Measurements from ENCODE around the gene PDE11A.

DNA sequence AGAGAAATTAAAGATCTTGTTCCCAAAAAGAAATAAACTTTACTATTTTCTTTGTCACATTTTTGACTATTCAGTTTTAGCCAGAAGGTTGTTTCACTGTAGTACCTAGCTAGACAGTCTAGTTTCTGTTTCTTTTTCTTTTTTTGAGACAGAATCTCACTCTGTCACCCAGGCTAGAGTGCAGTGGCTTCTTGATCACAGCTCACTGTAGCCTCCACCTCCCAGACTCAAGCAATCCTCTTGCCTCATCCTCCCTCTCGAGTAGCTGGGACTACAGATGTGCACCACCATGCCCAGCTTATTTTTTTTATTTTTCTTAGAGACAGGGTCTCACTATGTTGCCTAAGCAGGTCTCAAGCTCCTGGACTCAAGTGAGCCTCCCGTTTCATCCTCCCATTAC is 41.9 kb upstream of the PDE11A start:
- TF ChIP-seq, protein P1, sequence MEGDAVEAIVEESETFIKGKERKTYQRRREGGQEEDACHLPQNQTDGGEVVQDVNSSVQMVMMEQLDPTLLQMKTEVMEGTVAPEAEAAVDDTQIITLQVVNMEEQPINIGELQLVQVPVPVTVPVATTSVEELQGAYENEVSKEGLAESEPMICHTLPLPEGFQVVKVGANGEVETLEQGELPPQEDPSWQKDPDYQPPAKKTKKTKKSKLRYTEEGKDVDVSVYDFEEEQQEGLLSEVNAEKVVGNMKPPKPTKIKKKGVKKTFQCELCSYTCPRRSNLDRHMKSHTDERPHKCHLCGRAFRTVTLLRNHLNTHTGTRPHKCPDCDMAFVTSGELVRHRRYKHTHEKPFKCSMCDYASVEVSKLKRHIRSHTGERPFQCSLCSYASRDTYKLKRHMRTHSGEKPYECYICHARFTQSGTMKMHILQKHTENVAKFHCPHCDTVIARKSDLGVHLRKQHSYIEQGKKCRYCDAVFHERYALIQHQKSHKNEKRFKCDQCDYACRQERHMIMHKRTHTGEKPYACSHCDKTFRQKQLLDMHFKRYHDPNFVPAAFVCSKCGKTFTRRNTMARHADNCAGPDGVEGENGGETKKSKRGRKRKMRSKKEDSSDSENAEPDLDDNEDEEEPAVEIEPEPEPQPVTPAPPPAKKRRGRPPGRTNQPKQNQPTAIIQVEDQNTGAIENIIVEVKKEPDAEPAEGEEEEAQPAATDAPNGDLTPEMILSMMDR (IDR thresholded peaks at IDR 0.05) = no peak
- TF ChIP-seq ZFX (IDR thresholded peaks at IDR 0.05; ENCODE audit: borderline replicate concordance) = no peak
